Measurements from ENCODE around the gene EIF3F. TPM values are rescaled to one million over a fixed set of nuclear protein-coding genes. Genes with fewer than 3 reads are reported as not detected.

EIF3F gene
- total RNA-seq, 2 experiments from 2014 or later, result 303 to 309 TPM

DNA sequence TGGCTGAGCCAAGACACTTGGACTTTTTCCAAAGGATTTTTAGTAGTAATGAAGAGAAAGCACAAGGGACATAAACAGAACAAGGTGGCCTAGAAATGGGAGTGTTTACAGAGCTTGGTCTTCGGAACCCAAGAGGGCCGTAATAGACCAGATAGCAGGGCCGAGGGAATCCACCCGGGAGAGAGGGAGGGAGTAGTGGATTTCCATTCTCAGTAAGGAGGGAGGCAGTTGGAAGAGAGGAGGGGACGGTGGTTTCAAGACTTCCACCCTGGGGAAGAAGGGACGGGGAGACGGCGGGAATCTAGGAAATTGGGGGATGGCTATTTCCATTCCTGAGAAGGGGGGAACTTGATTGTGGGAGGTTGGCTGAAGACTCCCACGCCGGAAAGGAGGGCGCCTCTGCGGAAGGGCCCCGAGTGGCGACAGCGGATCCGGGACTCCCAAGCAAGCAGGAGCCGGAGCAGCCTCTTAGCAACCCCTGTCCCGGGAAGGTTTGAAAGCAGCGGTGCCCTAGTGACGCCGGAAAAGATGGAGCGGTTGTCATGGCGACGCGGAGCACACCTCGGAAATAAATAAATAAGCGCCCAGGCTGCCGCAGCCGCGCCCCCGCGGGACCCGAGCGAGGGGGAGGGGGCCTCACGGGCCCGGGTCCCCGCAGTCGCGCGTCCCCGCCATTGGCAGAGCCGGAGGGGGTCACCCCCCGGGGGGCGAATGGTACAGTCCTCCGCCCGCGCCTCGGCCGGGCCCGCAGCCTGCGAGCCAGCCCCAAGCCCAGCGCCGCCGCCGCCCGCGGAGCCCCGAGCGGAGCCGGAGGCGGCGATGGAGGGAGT is 31.6 kb downstream of the EIF3F start:
- Mint-ChIP-seq H3K4me3 (peak overlapping the region; percentile 61), H3K4me1 (ENCODE audit: low read depth) (peaks cover 11% of the 10 kb centered on the region), H3K27ac (peak overlapping the region; percentile 20), H3K36me3 (ENCODE audit: low read depth) (no peaks in the 10 kb centered on the region), H3K27me3 (peaks cover 32% of the 10 kb centered on the region), H3K9me3 (no peaks in the 10 kb centered on the region)
- TF ChIP-seq, protein P1, sequence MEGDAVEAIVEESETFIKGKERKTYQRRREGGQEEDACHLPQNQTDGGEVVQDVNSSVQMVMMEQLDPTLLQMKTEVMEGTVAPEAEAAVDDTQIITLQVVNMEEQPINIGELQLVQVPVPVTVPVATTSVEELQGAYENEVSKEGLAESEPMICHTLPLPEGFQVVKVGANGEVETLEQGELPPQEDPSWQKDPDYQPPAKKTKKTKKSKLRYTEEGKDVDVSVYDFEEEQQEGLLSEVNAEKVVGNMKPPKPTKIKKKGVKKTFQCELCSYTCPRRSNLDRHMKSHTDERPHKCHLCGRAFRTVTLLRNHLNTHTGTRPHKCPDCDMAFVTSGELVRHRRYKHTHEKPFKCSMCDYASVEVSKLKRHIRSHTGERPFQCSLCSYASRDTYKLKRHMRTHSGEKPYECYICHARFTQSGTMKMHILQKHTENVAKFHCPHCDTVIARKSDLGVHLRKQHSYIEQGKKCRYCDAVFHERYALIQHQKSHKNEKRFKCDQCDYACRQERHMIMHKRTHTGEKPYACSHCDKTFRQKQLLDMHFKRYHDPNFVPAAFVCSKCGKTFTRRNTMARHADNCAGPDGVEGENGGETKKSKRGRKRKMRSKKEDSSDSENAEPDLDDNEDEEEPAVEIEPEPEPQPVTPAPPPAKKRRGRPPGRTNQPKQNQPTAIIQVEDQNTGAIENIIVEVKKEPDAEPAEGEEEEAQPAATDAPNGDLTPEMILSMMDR (IDR thresholded peaks at IDR 0.05), result no peak
- ChIA-PET CTCF (interaction anchor here (1.0 to 5.5 kb wide), 3 partner anchors 9 to 15 kb away, joined by 3 to 35 read pairs (median 15); no protein-coding TSS in a partner anchor), POLR2A (no interaction called here)
- intact Hi-C loops (cut with micrococcal nuclease), result no loop called here
- peak; percentile 76 for DNase-seq
- ATAC-seq, result peak; percentile 78

DNA sequence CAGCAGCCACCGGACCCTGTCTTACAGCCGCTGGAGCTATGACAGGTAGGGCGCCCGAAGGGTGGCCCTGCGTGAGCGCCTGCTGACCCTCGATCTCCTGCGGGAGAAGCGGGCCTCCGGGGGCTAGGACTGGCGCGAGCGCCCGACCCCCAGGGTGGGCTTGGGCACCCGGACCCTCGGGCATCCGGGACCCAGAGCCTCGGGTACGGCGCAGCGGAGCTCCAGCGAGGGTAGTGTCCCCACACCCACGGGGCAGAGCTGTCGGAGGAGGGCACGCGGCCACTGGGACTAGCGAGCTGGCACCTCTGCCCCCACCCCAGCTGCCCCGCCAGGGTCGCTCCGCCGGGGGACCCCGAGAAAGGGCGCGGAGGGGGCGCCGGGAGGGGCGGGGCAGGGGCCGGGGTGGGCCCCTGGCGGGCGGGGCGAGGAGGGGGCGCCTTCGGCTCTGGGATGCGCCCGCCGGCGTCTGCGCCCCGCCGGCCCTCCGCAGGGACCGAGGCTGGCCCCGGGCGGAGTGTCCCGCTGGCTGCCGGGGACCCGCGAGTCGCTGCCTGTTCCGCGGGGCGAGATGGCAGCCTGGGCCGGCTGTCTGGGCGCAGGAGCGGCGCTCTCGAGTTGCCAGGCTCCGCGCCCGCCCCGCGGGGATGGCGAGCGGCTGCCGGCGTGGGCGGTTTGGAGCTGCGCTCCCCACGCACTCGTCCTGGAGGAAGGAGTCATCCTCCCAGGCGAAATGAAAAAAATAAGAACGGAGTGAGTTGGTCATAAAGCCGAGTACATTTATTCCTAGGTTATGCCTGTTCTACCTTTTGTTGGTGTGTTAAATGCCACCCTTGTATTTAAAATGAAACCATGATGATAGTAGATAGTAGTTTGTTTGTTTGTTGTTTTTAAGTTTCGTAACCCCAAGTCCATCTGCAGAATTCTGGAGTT is 32.4 kb downstream of the EIF3F start:
- TF ChIP-seq, protein P1 (IDR thresholded peaks at IDR 0.05), result no peak
- DNase-seq, result peak; percentile 12
- peak; percentile 49 for ATAC-seq
- Mint-ChIP-seq H3K4me1 (ENCODE audit: low read depth) (peaks cover 11% of the 10 kb centered on the region), H3K9me3 (no peaks in the 10 kb centered on the region), H3K27me3 (peaks cover 29% of the 10 kb centered on the region), H3K27ac (no peak overlapping the region), H3K4me3 (peak overlapping the region; percentile 41), H3K36me3 (ENCODE audit: low read depth) (no peaks in the 10 kb centered on the region)
- intact Hi-C loops (cut with micrococcal nuclease), result no loop called here
- ChIA-PET CTCF (interaction anchor here (1.0 to 5.5 kb wide), 3 partner anchors 8 to 72 kb away, joined by 3 to 35 read pairs (median 14); no protein-coding TSS in a partner anchor), POLR2A (no interaction called here)

DNA sequence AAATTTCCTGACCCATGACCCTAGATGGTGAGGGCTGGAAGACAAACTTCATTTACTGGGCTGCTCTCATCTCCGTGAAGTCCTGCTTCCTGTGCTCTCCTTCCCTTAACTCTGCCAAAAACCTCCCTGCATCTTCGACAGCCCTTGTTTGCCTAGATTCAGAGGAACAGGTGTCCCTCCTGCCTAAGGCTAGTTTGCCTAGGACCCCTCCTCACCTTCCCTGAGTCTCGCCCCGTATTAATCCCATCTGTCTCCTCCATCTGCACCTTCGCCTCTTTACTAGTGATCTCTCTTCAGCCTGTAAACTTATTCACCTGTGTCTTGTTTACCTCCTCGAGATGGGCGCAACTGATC is 33.1 kb downstream of the EIF3F start:
- H3K27me3 Mint-ChIP-seq, result peaks cover 29% of the 10 kb centered on the region
- DNase-seq (no peak), ATAC-seq (no peak)
- H3K36me3 Mint-ChIP-seq (ENCODE audit: low read depth), result no peaks in the 10 kb centered on the region
- H3K4me3 Mint-ChIP-seq, result peak overlapping the region; percentile 41
- POLR2A ChIA-PET, result no interaction called here
- TF ChIP-seq, protein P1 (IDR thresholded peaks at IDR 0.05), result no peak
- CTCF ChIA-PET, result interaction anchor here (1.1 to 4.2 kb wide), 4 partner anchors 13 to 79 kb away, joined by 3 to 28 read pairs (median 20); no protein-coding TSS in a partner anchor
- H3K27ac Mint-ChIP-seq, result no peak overlapping the region
- intact Hi-C loops (cut with micrococcal nuclease), result no loop called here
- H3K4me1 Mint-ChIP-seq (ENCODE audit: low read depth), result peaks cover 11% of the 10 kb centered on the region
- no peaks in the 10 kb centered on the region for H3K9me3 Mint-ChIP-seq

DNA sequence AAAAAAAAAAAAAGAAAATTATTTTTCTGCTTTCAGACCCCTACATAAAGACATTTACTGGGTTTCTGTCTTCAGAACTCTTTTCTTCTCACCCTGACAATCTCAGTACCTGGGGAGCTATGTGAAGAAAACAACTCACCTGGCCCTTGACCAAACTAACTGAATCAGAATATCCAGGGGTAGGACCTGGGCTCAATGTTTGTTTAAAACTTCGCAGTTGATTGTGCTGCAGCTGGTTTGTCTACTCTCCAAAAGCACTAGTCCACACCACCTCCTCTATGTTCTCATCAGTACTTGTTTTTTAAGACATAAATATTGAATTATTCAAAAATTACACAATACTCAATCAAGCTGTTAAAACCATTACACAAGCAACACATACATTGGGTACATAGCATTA is 34.8 kb downstream of the EIF3F start:
- Mint-ChIP-seq H3K4me3 (no peak overlapping the region), H3K27ac (no peak overlapping the region), H3K4me1 (ENCODE audit: low read depth) (peaks cover 11% of the 10 kb centered on the region), H3K9me3 (no peaks in the 10 kb centered on the region), H3K27me3 (peaks cover 21% of the 10 kb centered on the region), H3K36me3 (ENCODE audit: low read depth) (no peaks in the 10 kb centered on the region)
- ChIA-PET CTCF (interaction anchor here (2.4 to 4.2 kb wide), 5 partner anchors 12 to 77 kb away, joined by 5 to 28 read pairs (median 14); partner anchors contain the start of gene EIF3F), POLR2A (no interaction called here)
- TF ChIP-seq, protein P1 (IDR thresholded peaks at IDR 0.05), result no peak
- intact Hi-C loops (cut with micrococcal nuclease), result no loop called here
- ATAC-seq (no peak), DNase-seq (no peak)
